Retinal pigment epithelial cell (primary cell): ENCODE results near the gene WFIKKN1.

ENCODE experiments used
- DNase-seq: peaks from one replicate; pipeline ENCODE4 v3.0.0-alpha.2; 2010; ENCODE audit warnings: low read depth
- H3K4me3 ChIP-seq: 2 replicates; pipeline ENCODE4 v1.5.1; 2011; ENCODE audit warnings: mild to moderate bottlenecking, low read length, control low read depth, moderate library complexity
- CTCF ChIP-seq: conservative IDR thresholded peaks from 2 replicates; pipeline ENCODE4 v1.5.1; 2011; ENCODE audit warnings: low read depth, low read length, control low read depth, inconsistent platforms

WFIKKN1 gene

GRCh38 chr16:617855-618254 is 12.9 kb upstream of the WFIKKN1 start:
- no peak for DNase-seq
- no peak overlapping the region for H3K4me3 ChIP-seq
- no peak for TF ChIP-seq CTCF

DNA sequence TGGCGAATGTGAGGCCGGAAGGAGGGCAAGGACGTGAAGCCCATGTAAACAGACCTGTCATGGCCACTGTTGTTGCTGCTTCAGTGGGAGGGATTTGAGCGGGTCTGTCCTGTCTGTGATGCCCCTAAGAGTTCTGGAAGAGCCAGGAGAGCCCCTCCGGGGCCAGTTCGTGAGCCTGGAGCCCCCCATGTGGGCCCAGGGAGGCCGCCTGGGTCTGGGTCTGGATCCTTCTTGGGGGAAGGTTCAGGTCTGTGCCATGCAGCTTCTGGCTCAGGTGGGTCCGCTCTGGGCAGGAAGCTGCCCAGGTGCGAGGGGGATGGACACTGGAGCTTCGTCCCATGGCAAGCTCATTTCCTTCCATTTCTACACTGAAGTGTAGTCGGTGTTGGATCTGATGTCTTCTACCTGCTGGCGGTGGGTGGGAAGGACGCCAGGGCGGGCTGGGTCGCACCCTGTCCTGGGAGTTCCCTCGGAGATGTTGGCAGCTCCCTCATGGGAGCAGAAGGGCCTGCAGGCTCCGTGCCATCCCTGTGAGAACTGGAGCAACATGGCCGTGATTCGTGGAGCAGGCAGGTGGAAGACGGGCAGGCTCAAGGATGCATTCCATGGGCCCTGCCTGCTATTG is 11.2 kb upstream of the WFIKKN1 start:
- no peak for TF ChIP-seq CTCF
- no peak overlapping the region for H3K4me3 ChIP-seq
- DNase-seq: no peak

GRCh38 chr16:620700-621525 is 9.9 kb upstream of the WFIKKN1 start:
- H3K4me3 ChIP-seq: no peak overlapping the region
- DNase-seq: no peak
- TF ChIP-seq CTCF: no peak

DNA sequence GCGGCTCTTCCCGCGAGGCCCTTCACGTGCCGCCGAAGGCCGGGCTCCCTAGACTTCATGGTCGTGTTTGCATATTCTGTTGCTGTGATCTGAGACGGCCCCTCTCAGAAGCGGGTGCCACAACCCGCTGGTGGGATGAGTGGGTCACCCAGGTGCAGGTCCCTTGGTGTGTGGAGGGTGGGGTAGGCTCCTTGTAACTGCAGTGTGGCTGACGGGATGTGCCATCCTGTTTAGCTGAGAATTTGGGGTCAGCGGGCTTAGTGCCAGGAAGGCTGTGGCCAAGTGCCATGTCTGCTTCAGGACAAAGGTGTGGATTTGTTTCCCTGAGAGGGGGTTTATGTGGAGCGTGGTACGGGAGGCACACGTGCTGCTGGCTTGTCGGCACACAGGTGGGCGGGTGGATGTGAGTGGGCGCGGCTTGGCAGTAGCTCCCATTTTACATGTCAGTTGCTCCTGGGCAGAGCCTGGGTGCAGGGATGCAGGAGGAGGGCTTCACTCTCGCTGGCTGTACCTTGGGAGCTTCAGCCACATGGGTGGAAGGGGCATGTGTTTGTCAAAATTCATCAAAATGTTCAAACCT is 9.2 kb upstream of the WFIKKN1 start:
- TF ChIP-seq CTCF: no peak
- no peak for DNase-seq
- no peak overlapping the region for H3K4me3 ChIP-seq

DNA sequence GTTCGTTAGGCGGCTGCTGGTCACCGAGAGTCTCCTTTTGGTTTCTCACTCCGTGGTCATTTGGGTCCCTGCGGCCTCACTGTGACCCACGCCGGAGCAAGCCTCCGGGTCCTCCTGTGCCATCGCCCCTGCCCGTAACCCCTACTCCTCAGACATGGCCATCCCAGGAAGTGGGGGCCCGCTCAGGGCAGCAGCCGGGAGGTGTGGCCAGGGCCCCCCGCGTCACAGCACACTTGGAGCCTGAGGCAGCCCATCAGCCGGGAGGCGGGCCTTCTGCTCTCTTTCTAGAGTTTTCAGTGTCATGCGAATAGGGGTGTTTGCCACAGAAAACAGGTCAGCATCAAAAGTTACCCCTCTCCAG is 7.9 kb upstream of the WFIKKN1 start:
- no peak for DNase-seq
- no peak overlapping the region for H3K4me3 ChIP-seq
- no peak for TF ChIP-seq CTCF

DNA sequence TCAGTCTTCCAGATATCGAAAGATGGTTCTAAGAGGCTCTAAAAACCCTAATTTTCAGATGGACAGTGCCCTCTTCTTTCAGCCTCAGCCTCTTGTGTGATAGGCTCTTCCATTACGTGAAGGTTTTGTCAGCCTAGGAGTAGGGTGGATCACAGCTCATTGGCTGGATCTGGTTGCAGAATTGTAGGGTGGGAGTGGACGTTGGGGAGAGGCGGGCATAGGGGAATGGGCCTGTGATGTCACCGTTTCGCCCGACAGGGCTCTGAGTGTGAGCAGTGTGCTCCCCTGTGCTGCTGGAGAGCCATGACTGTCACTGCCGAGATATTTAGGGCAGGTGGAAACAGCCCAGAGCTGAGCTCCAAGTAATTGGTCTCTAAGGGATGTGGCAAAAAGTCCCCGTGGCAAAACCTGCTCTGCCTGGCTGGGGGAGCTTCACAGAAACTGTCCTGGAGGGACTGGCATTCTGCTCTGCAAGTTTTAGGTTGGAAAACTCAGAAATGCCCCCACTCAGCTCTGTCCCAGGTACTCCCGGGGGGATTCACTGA is 6.2 kb upstream of the WFIKKN1 start:
- no peak overlapping the region for H3K4me3 ChIP-seq
- no peak for DNase-seq
- TF ChIP-seq CTCF: no peak
